GM19397 (cell line): Measurements from ENCODE around the gene IL13RA1.
A peak's percentile ranks its signal among the peaks of the same experiment; 100 is the strongest.
"Not testable (repeated sequence)": the region's sequence is repeated elsewhere in the genome, so short reads cannot be mapped to it uniquely, and the experiment has no call there.

Experiments used
- ATAC-seq: cut with Tn5 transposase; IDR thresholded peaks from one replicate; pipeline ENCODE4 v1.9.1; 2021; ENCODE audit warnings: mild to moderate bottlenecking, moderate library complexity; ENCODE audit not compliant: unreplicated experiment

The IL13RA1 gene

DNA sequence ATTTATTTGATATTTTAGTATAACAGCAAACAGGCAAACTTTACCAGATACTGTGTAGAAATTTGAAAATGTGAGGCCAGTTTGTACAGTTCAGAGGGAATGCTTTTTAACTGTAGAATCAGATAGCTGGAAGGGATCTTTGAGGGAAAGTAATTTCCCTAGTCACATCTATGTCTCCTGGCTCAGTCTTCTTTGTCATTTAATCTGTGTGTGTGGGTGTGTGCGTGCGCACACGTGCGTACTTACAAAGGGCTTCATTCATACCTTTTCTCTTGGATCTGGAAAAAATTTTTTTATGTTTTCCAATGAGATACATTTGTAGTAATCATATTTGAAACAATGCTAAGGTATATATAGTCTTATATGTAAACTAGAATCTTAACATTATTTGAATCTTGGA, 44.6 kb downstream of the IL13RA1 start:
- ATAC-seq: no peak

DNA sequence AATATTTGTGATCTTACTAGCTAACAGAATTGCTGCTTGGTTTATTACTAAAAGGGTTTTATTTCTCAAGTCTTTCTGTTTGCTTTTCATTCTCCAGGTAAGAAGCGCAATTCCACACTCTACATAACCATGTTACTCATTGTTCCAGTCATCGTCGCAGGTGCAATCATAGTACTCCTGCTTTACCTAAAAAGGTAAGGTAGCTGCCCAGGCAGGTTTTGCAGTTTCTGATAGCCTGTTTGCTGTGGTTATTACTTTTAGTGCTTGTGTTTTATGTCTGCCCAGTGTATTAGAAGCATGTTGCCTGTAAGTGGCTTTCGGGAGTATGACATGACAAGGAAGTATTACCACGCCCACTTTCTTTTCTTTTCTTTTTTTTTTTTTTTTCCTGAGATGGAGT, 46.4 kb downstream of the IL13RA1 start:
- no peak for ATAC-seq

DNA sequence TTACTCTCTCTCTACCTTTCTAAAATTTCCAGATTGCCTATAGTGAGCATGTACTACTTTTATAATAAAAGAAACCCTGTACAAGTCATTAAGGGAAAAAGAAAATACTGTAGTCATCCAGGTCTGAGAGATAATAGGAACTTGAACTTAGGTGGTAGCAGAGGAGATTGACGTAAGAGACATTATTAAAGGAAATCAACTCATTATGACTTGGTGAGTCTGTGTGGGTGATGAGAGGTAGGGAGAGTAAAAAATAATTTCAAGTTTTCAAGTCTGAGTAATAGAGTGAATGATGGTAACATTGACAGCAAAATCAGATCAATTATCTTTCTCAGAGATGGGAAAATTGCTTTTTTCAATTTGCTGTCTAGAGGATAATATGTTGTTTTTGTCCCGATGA, 52.2 kb downstream of the IL13RA1 start:
- ATAC-seq: no peak

DNA sequence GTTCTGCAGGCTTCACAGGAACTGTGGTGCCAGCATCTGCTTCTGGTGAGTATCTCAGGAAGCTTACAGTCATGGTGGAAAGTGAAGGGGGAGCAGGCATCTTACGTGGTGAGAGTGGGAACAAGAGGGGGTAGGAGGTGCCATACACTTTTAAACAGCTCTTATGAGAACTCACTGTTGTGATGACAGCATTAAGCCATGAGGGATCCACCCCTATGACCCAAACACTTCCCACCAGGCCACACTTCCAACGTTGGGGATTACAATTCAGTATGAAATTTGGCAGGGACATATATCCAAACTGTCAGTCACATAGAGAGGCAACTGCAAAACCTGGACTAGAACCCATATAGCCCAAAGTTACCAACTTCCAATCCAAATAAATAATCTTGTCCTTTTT, 53.1 kb downstream of the IL13RA1 start:
- no peak for ATAC-seq

DNA sequence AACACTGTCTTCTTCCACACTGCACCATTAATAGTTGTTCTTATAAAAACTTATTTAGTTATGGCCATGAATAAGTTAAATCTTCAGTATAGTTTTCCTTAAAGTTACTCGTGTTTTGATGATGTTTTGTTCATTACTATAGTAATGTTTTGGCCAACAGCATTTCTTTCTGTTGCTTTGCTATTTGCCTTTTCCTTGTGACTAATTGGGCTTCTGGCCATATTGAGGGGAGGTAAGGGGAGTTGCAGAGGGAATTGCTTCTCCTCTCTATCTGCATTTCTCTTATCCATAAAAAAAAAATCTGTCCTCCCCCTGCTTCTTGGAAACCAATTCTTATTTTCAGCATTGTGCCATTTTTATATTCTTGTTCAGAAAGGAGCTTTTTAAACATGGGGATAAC, 53.5 kb downstream of the IL13RA1 start:
- no peak for ATAC-seq

DNA sequence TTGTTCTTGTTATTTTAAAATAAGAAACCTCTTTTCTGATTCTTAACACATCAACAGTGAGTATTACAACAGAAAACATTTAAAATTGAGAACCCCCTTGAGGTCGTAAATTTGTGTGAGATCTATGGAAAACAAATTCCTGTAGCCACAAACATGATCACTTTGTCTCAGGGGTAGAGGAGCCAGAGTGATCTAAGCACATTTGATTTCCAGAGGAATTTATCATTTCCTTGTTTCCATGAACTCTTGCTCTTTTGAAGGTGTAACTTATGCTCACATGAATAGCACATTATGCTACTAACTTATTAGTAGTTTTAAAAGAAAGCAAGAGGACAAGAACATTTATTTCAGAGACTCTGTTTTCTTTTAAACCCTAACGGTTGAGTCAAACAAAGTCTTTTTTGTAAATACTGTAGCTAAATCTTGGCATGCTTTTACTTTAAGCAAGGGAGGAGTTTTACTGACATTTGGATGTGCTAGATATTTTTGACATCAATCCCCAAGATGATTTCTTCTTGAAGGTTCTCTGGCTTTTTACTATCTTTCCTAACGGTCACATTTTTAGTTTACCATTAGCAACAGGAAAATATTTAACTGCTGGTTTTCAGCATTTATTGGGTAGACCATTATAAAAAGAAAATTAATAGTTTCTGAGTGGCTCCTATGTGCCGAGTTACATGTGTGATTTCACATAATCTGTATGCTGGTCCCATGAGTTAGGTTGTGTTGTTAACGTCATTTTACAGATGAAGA, 68.3 kb downstream of the IL13RA1 start:
- no peak for ATAC-seq

DNA sequence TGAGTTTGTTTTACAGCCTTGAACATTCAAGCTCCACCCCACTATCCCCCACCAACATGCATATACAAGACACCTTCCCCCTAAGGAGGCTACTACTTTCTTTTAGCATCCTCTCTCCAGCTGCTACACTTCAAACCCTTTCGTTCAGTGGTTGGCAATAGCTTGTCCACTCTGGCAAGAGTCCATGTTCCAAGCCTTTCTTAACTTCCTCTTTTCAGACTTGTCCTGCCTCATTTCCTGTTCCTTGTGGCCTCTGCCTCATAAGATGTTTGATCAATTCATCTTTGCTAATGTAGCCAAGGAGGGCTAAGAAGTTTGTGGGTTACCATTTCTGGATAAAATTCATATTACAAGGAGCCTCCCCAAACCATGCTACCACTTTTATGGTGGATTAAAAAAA, 75.5 kb downstream of the IL13RA1 start:
- ATAC-seq: no peak

DNA sequence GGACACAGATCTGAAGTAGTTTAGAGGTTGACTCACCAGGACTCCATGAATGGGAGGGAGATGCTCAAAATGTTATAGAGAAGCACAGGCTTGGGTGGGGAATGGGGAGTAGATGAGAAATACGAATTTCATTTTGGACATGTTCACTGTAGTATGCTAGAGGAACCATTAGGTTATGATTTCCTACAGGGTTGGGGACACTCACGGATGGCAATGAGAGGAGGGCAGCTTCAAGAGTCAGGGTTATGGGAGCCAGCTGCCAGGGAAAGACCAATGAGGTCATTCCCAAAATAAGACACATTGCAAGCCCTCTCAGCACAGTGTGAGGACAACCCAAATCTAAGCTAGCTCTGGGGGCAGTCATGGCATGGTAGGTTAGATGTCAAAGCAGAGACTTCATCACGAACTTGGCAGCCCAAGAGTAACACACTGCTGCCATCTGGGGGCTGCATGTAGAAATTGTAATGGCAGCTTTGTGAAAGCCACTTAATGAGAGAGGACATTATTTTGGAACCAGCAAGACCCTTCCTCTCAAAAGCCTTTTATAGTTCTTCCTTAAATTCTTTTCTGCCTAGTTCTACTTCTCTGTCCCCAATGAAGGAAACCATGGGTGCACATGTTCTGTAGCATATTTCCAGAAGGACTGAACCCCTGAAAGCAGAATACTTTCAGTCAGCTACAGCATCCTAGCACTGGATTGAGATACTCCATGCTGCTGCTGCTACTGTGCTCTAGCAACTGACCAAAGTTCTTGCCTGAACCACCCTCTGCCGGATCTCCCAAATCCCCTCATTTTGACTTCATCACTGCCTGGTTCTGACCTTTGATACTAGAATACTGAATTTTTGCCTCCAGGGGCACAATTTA, 80.0 kb downstream of the IL13RA1 start:
- no peak for ATAC-seq

DNA sequence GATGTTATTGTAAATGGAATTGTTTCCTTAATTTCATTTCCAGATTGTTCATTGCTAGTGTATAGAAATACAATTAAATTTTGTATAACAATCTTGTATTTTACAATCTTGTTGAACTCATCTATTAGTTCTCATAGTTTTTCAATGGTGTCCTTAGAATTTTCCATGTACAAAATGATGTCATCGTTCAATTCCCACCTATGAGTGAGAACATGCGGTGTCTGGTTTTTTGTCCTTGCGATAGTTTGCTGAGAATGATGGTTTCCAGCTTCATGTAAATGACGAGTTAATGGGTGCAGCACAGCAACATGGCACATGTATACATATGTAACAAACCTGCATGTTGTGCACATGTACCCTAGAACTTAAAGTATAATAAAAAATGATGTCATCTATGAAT, 89.9 kb downstream of the IL13RA1 start:
- ATAC-seq: not testable (repeated sequence)

DNA sequence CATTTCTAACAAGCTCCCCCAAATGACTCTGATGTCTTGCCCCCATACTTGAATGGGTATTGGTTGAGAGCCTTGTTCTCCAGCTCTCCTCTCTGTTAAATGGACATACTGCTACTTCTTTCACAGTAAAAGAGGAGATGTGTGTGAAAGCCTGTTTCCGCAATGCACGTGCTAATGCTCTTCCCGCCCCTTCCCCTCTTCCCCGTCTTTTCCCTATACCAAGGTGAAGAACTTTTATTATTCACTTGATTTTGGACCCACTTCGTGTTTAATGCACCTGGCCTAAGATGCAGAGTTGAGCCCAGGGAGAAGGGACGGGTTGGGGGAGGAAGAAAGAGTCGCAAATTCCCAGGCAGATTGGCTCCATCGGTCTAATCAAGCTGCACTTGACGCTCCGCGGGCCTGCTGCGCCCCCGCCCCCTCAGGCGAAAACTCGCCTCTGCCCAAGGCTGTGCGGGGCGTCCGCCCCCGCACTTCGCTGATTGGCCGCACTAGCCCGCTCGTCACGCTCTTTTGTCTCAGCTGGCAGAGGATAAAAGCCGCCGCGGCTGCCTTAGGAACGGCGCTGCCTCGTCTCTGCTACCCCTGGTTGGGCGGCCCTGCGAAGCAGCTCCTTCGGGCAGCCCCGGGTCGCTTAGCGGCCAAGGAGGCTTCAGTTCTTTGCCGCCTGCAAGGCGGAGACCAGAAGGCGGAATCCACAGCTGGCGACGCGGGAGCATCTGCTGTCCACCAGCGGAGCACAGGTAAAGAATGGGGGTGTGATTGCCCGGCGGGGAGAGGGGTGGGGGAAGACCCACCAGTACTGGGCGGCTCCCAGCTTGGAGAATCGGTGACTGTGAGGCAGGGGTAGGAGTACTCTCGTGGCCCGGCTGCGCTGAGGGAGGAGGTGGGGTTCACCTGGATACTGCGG, 96.1 kb downstream of the IL13RA1 start, which contains the start of gene ZCCHC12:
ZCCHC12 (plus strand) TSS at position 562 of the 910 bp plus-strand sequence. CDS start 1,421 bp downstream, outside the sequence.
- no peak for ATAC-seq

DNA sequence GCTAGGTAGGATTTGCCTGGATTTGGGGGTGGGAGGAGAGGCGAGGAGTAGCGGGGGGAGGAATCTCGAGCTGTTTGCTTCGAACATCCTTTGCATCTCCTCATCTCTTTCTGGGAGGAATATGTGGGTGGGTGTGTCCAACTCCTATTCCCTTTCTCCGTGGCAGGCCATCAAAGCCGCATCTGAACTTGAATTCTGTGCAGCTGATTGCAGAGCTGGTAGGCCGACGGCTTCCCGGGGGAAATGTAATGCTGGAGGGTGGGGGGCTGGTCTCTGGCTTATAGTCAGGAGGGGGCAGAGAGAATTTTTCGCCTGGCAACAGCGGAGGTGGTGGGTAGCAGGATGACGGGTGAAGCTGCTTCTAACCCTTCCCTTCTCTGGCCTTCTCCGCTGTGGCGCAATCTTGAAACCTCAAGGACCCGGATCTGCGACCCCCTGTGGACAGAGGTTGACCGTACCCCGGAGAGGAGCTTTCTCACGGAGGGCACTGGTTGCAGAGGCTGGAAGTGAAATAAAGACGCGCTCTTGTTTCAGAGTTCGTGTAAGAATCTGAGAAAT, 96.8 kb downstream of the IL13RA1 start:
- ATAC-seq: no peak

DNA sequence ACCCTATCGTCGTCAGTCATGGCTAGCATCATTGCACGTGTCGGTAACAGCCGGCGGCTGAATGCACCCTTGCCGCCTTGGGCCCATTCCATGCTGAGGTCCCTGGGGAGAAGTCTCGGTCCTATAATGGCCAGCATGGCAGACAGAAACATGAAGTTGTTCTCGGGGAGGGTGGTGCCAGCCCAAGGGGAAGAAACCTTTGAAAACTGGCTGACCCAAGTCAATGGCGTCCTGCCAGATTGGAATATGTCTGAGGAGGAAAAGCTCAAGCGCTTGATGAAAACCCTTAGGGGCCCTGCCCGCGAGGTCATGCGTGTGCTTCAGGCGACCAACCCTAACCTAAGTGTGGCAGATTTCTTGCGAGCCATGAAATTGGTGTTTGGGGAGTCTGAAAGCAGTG, 97.8 kb downstream of the IL13RA1 start:
- no peak for ATAC-seq

DNA sequence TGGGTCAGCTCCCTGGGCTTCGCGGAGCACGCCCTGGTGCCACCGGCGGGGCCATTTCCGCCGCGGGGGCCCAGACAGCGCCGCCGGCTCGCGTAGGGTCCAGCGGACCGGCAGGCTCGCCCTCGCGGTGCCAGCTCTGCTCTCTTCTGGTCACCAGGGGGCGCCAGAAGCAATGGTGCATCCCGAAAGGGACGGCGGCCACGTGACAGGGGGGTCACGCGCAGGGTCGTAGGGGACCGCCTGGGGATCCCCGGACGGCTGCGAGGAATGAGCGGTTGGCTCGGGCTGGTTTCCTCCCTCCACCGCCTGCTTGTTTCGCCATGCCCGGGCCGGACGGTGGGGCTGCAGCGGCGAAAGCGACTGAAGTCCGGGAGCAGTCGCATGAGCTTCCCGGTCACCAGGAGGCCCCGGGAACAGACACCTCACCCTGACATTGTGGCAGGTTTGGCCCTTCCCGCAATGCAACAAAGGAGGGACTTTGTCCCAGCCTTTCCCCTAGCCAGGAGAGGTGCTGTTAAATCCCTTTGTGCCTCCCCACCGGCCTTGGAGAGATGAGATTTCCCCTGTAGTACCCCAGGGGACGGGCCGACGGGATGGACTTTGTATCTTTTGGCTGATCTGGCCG, 112.0 kb downstream of the IL13RA1 start:
- ATAC-seq: peak; percentile 88
